Stimulated activated CD4-positive, alpha-beta T cell treated with anti-CD3 and anti-CD28 coated beads, Interleukin-12 subunit alpha, Interleukin-12 subunit beta, amount 100 ng/mL, for 24 hours (primary cell): ENCODE data around the gene KRT7.
"Not testable (repeated sequence)": the region's sequence is repeated elsewhere in the genome, so short reads cannot be mapped to it uniquely, and the experiment has no call there.

Experiments used
- DNase-seq, 2 experiments: peaks; one replicate each; pipeline ENCODE4 v3.0.0-alpha.2; 2020; ENCODE audit warnings: low read depth in 2 of 2

KRT7 gene

GRCh38 chr12:52255926-52256583, 23.0 kb downstream of the KRT7 start:
- DNase-seq, result no peak

GRCh38 chr12:52256584-52256935, 23.5 kb downstream of the KRT7 start:
- no peak for DNase-seq

- DNase-seq, result no peak
Measured at GRCh38 chr12:52257074-52257551, 24.1 kb downstream of the KRT7 start.

DNA sequence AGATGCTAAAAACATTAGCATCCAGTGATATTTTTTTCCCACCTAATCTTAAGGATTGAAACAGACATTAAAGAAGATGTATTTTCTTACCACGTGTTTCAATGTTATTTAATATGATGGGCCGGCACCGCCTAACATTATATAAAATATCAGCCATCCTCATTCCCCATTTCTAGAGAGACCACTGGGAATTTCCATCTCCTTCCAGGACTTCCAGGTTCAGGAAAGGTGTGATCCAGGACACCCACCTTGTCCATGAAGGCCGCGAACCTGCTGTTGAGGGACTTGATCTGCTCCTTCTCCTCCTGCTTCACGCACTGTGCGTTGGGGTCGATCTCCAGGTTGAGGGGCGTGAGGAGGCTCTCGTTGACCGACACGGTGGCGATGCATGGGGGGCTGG, 24.9 kb downstream of the KRT7 start:
- DNase-seq, result not testable (repeated sequence)

GRCh38 chr12:52258335-52258901, 25.4 kb downstream of the KRT7 start:
- no peak for DNase-seq

- DNase-seq, result no peak
Measured at GRCh38 chr12:52259657-52260243, 26.7 kb downstream of the KRT7 start.

- DNase-seq, result no peak
Measured at GRCh38 chr12:52260361-52261207, 27.5 kb downstream of the KRT7 start.

DNA sequence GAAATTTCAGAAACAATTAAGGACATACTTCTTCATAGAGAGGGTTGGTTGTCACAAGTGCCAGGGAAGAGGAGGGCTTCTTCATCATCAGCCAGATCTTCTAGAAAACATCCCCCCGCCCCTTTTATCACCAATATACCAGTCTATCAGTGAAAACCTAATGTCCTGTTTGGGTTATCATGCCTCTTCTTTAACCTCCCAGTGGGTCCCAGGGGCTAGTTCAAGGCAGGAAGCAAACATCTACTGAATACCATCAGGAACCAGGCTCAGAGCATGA, 28.1 kb downstream of the KRT7 start:
- no peak for DNase-seq

DNA sequence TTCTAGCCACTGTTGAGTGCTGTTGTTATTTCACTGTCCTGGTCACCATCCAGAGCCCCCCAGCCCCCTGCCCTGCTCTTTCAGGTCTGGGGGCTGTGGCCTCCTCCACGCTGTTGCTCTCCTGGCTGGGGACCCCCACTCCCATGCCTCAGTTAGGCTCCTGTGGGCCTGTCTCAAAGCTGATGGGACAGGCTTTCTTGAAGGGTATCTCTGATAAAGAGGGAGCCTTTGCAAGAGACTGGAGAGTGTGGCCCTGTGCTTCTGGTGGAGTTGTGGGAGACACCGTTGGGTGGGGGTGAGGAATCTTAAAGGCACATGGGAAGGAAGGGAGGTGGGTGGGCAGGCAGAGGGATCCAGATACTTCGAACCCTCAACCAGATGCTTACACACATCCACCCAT, 29.2 kb downstream of the KRT7 start:
- no peak for DNase-seq

- DNase-seq, result no peak
Measured at GRCh38 chr12:52263761-52264434, 30.9 kb downstream of the KRT7 start.

- no peak for DNase-seq
Measured at GRCh38 chr12:52264435-52264825, 31.4 kb downstream of the KRT7 start.

DNA sequence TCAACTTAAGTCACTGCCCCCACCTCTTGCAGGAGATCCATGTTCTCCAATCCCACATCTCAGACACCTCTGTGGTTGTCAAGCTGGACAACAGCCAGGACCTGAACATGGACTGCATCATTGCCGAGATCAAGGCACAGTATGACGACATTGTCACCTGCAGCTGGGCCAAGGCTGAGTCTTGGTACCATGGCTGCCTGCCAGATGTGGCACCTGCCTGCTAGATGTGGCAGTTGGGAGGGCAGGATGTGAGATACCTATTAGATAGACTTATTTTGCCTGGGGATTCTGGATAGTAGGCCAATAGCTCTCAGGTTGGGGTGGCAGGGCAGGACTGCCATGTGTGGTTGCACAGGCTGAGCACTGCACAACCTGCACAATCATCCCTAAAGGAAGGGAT, 33.5 kb downstream of the KRT7 start:
- DNase-seq, result no peak

DNA sequence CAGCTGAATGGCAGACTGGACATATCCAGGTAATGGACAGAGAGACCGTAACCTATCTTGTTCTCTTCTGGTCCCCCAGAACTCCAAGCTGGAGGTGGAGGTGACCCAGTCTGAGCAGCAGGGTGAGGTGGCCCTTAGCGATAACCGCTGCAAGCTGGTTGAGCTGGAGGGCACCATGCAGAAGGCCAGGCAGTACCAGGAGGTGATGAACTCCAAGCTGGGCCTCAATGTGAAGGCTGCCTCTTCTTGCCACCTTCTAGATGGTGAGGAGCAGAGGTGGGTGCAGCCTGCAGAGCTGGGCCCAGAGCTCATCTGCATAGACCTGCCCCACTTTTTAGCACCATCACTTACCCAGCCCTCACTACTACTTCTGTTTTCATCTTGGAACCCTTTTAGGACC, 34.2 kb downstream of the KRT7 start:
- DNase-seq, result no peak

DNA sequence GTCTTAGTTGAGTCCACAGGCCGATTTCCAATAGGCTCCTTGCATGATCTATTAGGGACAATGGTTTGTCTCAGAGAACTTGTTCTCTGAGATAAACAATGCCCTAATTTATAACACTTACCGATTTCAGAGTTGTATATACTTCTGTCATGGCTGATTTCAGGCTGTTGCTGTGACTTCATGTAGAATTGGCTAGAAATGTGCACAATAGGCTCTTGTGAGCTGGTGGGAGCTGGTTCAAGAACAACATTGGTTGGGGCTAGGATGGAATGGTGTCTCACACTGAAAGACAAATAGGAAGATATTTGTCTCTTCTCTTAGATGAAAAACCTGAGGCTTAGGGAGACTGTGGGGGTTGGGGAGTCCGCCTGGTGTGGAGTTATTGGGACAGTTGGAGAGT, 34.7 kb downstream of the KRT7 start:
- DNase-seq, result no peak

DNA sequence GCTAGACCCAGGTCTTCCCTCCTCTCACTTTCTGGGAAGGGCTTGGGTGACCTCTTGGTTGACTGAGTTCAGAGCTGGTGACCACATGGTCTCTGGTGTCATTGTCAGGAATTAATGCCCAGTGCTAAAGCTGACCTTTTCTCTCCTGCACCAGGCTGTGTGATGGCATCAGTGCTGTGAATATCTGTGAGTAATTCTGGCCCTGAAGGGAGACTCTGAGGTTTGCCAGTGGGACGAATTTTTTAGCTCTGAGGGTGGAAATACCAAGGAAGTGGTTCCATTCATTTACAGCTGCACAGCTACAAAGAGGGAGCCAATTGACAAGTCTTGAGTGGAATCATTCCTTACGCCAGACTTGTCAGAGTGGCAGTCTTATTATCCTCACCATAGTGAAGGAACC, 35.2 kb downstream of the KRT7 start:
- DNase-seq, result no peak

GRCh38 chr12:52270541-52271070, 37.6 kb downstream of the KRT7 start:
- no peak for DNase-seq

- no peak for DNase-seq
Measured at GRCh38 chr12:52271158-52271557, 38.1 kb downstream of the KRT7 start.

DNA sequence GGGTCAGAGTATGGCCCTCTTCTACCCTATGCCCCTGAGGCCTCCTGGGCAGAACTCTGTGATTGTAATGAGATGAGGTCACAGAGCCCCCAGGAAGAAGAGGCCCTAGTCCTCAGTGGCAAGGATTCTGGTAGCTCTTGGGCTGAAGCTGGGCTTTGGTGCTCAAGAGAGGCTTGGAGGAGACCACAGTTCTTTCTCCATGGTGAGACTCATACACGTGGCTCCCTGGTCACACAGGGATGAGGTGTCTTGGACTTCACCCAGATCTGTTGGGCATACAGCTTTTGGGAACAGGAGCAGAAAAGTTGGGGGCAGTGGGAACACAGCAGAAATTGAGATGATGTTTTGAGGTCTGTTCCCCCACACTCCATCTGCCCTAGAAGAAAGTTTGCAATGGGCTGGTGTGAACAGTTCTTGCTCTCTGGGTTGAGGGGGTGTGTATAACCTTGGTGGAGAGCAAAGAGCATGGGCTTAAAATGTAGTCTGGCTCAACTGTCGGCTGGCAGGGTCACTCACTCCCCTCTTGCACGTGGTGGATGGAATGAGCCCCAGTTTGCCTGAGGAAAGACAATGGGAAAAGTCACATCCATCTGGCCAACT, 41.6 kb downstream of the KRT7 start, which contains the start of gene KRT86:
KRT86 (plus strand) TSS at position 125 of the 600 bp plus-strand sequence. CDS start 27,272 bp downstream, outside the sequence.
- no peak for DNase-seq

DNA sequence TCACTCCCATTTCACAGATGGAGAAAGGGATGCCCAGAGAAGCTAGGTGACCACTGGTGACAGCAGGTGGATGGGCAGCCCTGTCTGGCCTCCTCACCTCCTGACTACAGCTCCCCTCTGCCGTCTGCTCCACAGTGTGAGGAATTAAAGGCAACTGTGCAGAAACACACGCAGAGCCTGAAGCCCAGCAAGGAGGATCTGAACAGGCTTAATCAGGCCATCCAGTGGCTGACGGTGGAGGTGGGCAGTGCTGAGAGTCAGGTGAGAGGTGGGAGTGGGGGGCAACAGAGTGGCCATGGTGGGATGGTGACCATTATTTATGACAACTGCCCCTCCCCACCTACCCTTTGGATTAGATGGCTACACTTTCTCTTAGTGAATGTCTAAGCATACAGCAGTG, 42.6 kb downstream of the KRT7 start:
- DNase-seq, result no peak

DNA sequence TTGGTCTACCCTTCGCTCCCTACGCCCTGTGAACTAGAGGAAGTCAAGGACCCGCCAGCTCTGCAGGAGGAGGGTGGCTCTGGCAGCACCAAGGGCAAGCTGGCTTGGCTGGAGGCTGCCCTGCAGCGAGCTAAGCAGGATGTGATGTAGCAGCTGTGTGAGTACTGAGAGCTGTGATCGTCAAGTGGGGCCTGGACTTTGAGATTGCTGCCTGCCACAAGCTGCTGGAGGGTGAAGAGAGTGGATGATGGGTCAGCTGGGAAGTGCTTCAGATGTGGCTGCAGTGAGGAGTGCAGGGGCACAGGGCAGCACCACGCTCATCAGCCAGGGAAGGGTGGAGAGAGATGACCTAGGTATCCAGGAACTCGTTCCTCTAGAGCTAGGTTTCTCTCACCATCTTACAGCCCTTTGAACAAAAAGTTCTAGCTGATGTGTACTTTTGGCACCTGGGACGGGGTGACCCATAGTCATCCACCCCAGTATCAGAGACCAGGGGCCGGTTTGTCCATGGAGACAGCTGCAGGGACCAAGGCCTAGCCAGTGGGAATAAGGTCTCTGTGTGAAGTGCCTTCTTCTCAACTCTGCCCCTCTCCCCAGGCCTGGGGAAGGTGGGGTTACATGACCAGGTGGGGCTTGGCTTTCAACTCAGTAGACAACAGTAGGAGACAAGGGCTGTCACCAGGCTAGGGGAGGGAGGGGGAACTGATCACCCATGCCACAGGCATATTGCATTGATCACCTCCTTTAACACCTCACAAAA, 44.6 kb downstream of the KRT7 start:
- DNase-seq, result no peak
